Kidney epithelial cell (primary cell): ENCODE measurements around the gene INTS1. TPM values are rescaled to one million over a fixed set of nuclear protein-coding genes. Genes with fewer than 3 reads are reported as not detected.
"Not testable (repeated sequence)": the region's sequence is repeated elsewhere in the genome, so short reads cannot be mapped to it uniquely, and the experiment has no call there.

Source experiments
- DNase-seq: peaks from one replicate; pipeline ENCODE4 v3.0.0-alpha.2; 2010; ENCODE audit warnings: low read depth
- H3K27me3 ChIP-seq: 2 replicates; pipeline ENCODE4 v1.6.0; 2011; ENCODE audit warnings: low read length; ENCODE audit not compliant: control insufficient read depth, insufficient read depth
- H3K36me3 ChIP-seq: 2 replicates; pipeline ENCODE4 v1.5.1; 2011; ENCODE audit warnings: low read length; ENCODE audit not compliant: control insufficient read depth, insufficient read depth
- H3K4me3 ChIP-seq: 2 replicates; pipeline ENCODE4 v1.5.1; 2011; ENCODE audit warnings: low read depth, mild to moderate bottlenecking, control low read depth, low read length
- total RNA-seq: library from RNA; depleted of rRNA; stranded (reverse); fragments of >200 nt; gene quantifications from 2 replicates; pipeline ENCODE4 v1.2.3, GENCODE V29; 2015
- TF ChIP-seq, protein P1 (sequence below): IDR thresholded peaks from 2 replicates; pipeline ENCODE4 v1.5.1; 2011; ENCODE audit warnings: mild to moderate bottlenecking, moderate library complexity, low read length, control low read depth, inconsistent platforms; ENCODE audit not compliant: insufficient read depth, poor library complexity, severe bottlenecking

Gene INTS1
- total RNA-seq, 1 donor from 2014 or later, result 84.3 TPM

DNA sequence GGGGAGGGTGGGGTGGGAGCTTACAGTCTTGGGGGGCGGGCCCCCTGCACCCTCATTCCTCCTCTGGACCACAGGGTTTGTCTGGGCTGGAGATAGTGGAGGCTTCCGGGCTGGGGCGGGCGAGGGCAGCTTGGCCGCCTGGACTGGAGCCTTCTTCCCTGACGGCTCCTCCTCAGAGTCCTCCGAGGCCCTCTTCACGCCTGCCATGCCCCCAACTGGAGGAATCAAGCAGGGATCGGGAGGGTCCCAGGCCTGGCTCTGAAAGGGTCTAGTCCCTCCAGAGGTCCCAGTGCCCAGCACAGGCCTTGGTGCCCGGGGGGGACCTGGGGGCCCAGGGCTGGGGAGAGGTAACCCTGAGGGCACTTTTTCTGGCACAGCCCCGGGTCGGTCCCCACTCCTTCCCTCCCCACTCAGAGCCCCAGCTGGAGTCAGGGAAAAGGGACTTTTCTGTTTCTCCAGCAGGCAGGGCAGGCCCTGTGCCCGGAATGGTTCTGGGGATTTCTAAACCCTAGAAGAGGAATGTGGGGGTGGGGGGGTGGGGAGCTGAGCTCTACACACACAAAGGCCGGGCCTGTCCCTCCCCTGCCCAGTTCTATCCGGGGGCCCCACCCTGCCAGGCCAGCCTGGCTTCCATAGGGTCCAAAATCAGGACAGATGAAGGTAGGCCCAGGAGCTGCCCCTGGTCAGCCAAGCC, 56.5 kb downstream of the INTS1 start:
- DNase-seq, result no peak

DNA sequence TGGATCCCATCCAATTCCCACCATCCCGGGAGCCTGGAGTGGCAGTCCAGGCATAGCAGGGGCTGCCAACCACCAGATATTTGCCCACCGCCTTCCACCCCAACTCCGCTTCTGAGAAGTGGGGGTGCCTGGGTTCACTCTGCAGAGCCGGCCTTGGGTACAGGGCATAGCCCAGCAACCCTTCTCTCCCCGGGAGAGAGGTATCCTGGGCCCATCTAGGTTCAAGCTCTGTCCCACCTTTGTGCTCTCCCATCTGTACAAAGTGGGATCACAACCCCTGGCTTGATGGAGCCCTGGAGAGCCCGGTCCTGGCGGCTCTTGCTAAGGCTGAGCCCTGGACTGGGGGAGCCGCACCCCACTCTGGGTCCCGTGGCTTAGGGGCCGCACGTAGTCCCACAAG, 57.1 kb downstream of the INTS1 start:
- Histone ChIP-seq H3K36me3 (no peaks in the 10 kb centered on the region), H3K4me3 (no peak overlapping the region), H3K27me3 (no peaks in the 10 kb centered on the region)
- no peak for DNase-seq
- TF ChIP-seq, protein P1, sequence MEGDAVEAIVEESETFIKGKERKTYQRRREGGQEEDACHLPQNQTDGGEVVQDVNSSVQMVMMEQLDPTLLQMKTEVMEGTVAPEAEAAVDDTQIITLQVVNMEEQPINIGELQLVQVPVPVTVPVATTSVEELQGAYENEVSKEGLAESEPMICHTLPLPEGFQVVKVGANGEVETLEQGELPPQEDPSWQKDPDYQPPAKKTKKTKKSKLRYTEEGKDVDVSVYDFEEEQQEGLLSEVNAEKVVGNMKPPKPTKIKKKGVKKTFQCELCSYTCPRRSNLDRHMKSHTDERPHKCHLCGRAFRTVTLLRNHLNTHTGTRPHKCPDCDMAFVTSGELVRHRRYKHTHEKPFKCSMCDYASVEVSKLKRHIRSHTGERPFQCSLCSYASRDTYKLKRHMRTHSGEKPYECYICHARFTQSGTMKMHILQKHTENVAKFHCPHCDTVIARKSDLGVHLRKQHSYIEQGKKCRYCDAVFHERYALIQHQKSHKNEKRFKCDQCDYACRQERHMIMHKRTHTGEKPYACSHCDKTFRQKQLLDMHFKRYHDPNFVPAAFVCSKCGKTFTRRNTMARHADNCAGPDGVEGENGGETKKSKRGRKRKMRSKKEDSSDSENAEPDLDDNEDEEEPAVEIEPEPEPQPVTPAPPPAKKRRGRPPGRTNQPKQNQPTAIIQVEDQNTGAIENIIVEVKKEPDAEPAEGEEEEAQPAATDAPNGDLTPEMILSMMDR, result no peak

More for the DNA sequence above, 56.5 kb downstream of the INTS1 start:
- Histone ChIP-seq H3K4me3 (no peak overlapping the region), H3K36me3 (no peaks in the 10 kb centered on the region), H3K27me3 (no peaks in the 10 kb centered on the region)
- TF ChIP-seq, protein P1, result no peak

DNA sequence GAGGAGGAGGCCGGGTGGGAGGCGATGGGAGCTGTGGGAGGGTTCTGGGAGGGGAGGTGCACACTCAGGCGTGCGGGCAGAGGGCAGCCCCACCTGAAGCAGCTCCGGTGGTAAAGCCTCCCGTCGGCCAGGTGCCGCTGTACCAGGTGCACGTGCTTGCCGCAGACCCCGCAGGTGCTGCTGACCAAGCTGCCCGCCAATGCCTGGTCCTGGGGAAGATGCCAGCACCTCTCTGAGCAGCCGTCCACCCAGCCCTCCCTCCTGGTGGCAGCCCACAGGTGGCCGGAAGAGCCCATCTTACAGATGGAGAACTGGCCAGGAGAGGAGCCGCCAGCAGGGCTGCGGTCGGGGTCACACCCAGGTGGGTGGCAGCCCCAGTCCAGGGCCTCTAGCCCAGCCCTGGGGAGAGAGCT, 57.6 kb downstream of the INTS1 start:
- no peak for DNase-seq
- Histone ChIP-seq H3K36me3 (no peaks in the 10 kb centered on the region), H3K4me3 (no peak overlapping the region), H3K27me3 (no peaks in the 10 kb centered on the region)
- TF ChIP-seq, protein P1, result no peak

DNA sequence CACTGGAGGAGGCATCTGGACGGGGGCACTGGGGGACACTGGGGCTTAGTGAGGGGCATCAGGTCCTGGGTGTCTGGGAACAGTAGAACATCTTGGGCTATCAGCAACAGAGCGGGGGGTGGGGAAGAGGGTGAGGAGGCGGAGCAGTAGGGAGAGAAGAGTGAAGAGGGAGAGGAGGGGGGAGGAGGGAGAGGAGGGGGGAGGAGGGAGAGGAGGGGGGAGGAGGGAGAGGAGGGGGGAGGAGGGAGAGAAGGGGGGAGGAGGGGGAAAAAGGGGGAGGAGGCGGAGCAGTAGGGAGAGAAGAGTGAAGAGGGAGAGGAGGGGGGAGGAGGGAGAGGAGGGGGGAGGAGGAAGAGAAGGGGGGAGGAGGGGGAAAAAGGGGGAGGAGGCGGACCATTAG, 58.2 kb downstream of the INTS1 start:
- H3K36me3 ChIP-seq, H3K27me3 ChIP-seq, DNase-seq, H3K4me3 ChIP-seq: not testable (repeated sequence)

DNA sequence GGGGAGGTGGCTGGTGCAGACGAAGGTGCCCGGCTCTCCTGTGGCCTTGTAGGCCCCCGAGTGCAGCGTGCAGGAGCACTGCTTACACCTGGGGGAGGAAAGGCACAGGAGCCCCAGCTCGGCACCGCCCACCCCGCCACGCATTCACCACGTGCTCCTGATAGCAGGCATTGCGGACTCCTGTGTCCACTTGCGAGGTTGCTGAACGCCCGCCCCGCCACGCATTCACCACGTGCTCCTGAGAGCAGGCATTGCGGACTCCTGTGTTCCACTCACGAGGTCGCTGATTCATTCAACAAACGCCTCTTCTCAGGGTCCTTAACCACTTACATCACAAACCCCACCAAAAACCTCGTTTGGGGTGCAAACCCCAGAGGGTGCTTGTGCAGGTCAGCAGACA, 58.8 kb downstream of the INTS1 start:
- no peak for DNase-seq
- H3K27me3 ChIP-seq, result no peaks in the 10 kb centered on the region
- no peaks in the 10 kb centered on the region for H3K36me3 ChIP-seq
- H3K4me3 ChIP-seq, result no peak overlapping the region
- TF ChIP-seq, protein P1, result no peak

DNA sequence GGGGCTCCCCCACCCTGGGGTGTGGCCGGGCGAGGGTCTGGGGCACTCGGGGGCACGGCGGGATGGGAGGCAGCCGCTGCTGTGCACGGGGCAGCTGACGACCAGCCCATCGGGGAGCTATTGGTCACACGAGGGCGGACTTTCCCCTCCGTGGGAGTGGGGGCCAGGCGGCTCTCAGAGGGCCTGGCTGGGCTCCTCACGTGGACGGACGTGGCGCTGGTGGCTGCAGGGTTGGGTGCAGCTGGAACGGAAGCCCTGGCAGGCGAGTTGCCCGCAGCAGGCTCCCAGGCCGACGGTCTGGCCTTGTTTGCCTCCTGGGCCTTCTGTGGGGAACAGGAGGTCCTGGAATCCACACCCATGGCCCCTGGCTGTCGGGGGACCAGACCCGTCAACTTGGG, 59.3 kb downstream of the INTS1 start:
- H3K36me3 ChIP-seq, result no peaks in the 10 kb centered on the region
- DNase-seq, result no peak

More for the DNA sequence above, 59.3 kb downstream of the INTS1 start:
- Histone ChIP-seq H3K4me3 (no peak overlapping the region), H3K27me3 (no peaks in the 10 kb centered on the region)
- TF ChIP-seq, protein P1, result no peak
